ENCODE data around the gene PPP1R9B. TPM values are rescaled to one million over a fixed set of nuclear protein-coding genes. Genes with fewer than 3 reads are reported as not detected.
A peak's percentile ranks its signal among the peaks of the same experiment; 100 is the strongest.

Gene PPP1R9B
- total RNA-seq, 1 experiment from 2014 or later: 21.7 TPM

GRCh38 chr17:50117202-50118051 is 33.0 kb downstream of the PPP1R9B start (continued):
- TF ChIP-seq, protein P1, sequence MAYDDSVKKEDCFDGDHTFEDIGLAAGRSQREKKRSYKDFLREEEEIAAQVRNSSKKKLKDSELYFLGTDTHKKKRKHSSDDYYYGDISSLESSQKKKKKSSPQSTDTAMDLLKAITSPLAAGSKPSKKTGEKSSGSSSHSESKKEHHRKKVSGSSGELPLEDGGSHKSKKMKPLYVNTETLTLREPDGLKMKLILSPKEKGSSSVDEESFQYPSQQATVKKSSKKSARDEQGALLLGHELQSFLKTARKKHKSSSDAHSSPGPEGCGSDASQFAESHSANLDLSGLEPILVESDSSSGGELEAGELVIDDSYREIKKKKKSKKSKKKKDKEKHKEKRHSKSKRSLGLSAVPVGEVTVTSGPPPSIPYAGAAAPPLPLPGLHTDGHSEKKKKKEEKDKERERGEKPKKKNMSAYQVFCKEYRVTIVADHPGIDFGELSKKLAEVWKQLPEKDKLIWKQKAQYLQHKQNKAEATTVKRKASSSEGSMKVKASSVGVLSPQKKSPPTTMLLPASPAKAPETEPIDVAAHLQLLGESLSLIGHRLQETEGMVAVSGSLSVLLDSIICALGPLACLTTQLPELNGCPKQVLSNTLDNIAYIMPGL (CRISPR knock-in tag; IDR thresholded peaks at IDR 0.05): peak; percentile 96
- peak; percentile 83; the same call in 1 of the 2 replicates for TF ChIP-seq TCF7 (CRISPR knock-in tag; IDR thresholded peaks at IDR 0.05; ENCODE audit: low read depth)
- peak; percentile 82; the same call in 1 of the 2 replicates for TF ChIP-seq KAT7 (CRISPR knock-in tag; IDR thresholded peaks at IDR 0.05; ENCODE audit: borderline replicate concordance)
- TF ChIP-seq FOXJ3 (CRISPR knock-in tag; IDR thresholded peaks at IDR 0.05; ENCODE audit: borderline replicate concordance): no peak
- peak; percentile 52; the same call in 1 of the 2 replicates for TF ChIP-seq ETV6 (CRISPR knock-in tag; IDR thresholded peaks at IDR 0.05)
- TF ChIP-seq FOXP4 (CRISPR knock-in tag; IDR thresholded peaks at IDR 0.05): peak; percentile 84
- TF ChIP-seq E2F5 (CRISPR knock-in tag; IDR thresholded peaks at IDR 0.05): peak; percentile 86
- TF ChIP-seq ZBTB43 (CRISPR knock-in tag; IDR thresholded peaks at IDR 0.05): peak; percentile 86
- no peak for TF ChIP-seq EMX1 (CRISPR knock-in tag; IDR thresholded peaks at IDR 0.05)
- peak; percentile 36; the same call in 1 of the 2 replicates for TF ChIP-seq PRDM15 (CRISPR knock-in tag; IDR thresholded peaks at IDR 0.05)
- TF ChIP-seq ZNF671 (CRISPR knock-in tag; IDR thresholded peaks at IDR 0.05): no peak
- TF ChIP-seq RORB (CRISPR knock-in tag; IDR thresholded peaks at IDR 0.05): no peak
- TF ChIP-seq, protein P2, sequence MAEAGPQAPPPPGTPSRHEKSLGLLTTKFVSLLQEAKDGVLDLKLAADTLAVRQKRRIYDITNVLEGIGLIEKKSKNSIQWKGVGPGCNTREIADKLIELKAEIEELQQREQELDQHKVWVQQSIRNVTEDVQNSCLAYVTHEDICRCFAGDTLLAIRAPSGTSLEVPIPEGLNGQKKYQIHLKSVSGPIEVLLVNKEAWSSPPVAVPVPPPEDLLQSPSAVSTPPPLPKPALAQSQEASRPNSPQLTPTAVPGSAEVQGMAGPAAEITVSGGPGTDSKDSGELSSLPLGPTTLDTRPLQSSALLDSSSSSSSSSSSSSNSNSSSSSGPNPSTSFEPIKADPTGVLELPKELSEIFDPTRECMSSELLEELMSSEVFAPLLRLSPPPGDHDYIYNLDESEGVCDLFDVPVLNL (CRISPR knock-in tag; IDR thresholded peaks at IDR 0.05; ENCODE audit: borderline replicate concordance, low read depth): peak; percentile 68; the same call in 1 of the 2 replicates
- peak; percentile 80; the same call in 1 of the 2 replicates for TF ChIP-seq ESRRA (CRISPR knock-in tag; IDR thresholded peaks at IDR 0.05; ENCODE audit: borderline replicate concordance)
- TF ChIP-seq ELF4 (CRISPR knock-in tag; IDR thresholded peaks at IDR 0.05; ENCODE audit: low read depth): peak; percentile 85; the same call in 1 of the 2 replicates
- TF ChIP-seq ZNF423 (CRISPR knock-in tag; IDR thresholded peaks at IDR 0.05): peak; percentile 56; the same call in 1 of the 2 replicates
- peak; percentile 86; the same call in 1 of the 2 replicates for TF ChIP-seq MAX (CRISPR knock-in tag; IDR thresholded peaks at IDR 0.05)
- TF ChIP-seq, protein P3, sequence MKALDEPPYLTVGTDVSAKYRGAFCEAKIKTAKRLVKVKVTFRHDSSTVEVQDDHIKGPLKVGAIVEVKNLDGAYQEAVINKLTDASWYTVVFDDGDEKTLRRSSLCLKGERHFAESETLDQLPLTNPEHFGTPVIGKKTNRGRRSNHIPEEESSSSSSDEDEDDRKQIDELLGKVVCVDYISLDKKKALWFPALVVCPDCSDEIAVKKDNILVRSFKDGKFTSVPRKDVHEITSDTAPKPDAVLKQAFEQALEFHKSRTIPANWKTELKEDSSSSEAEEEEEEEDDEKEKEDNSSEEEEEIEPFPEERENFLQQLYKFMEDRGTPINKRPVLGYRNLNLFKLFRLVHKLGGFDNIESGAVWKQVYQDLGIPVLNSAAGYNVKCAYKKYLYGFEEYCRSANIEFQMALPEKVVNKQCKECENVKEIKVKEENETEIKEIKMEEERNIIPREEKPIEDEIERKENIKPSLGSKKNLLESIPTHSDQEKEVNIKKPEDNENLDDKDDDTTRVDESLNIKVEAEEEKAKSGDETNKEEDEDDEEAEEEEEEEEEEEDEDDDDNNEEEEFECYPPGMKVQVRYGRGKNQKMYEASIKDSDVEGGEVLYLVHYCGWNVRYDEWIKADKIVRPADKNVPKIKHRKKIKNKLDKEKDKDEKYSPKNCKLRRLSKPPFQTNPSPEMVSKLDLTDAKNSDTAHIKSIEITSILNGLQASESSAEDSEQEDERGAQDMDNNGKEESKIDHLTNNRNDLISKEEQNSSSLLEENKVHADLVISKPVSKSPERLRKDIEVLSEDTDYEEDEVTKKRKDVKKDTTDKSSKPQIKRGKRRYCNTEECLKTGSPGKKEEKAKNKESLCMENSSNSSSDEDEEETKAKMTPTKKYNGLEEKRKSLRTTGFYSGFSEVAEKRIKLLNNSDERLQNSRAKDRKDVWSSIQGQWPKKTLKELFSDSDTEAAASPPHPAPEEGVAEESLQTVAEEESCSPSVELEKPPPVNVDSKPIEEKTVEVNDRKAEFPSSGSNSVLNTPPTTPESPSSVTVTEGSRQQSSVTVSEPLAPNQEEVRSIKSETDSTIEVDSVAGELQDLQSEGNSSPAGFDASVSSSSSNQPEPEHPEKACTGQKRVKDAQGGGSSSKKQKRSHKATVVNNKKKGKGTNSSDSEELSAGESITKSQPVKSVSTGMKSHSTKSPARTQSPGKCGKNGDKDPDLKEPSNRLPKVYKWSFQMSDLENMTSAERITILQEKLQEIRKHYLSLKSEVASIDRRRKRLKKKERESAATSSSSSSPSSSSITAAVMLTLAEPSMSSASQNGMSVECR (CRISPR knock-in tag; IDR thresholded peaks at IDR 0.05; ENCODE audit: borderline replicate concordance): peak; percentile 84; the same call in 1 of the 2 replicates
- TF ChIP-seq ZNF317 (CRISPR knock-in tag; IDR thresholded peaks at IDR 0.05; ENCODE audit: borderline replicate concordance, low read depth): peak; percentile 54; the same call in 1 of the 2 replicates
- TF ChIP-seq CREB1 (CRISPR knock-in tag; IDR thresholded peaks at IDR 0.05): no peak
- peak; percentile 65; the same call in 1 of the 2 replicates for TF ChIP-seq ZNF232 (CRISPR knock-in tag; IDR thresholded peaks at IDR 0.05)
- TF ChIP-seq TEAD4 (CRISPR knock-in tag; IDR thresholded peaks at IDR 0.05): no peak

Measured in WTC11 (cell line).